MCF 10A (cell line): ENCODE data around the gene ZNF550. TPM values are rescaled to one million over a fixed set of nuclear protein-coding genes. Genes with fewer than 3 reads are reported as not detected.

Experiments used
- BruUV-seq: library from RNA; stranded (reverse); fragments of 400-500 nt; replicated peaks from 2 replicates; lab custom pipeline; 2021; lab: Mats Ljungman, UMichigan
- CTCF ChIA-PET: fragments of 300-600 bp; sonication (Branson Sonifier 250); formaldehyde crosslinking; extraction: SDS; loops from one replicate; lab custom pipeline; 2021; ENCODE audit warnings: antibody characterized with exemption, inconsistent platforms; lab: Yijun Ruan, JAX
- POLR2A ChIA-PET: fragments of 300-600, 350-650 bp; sonication (Branson Sonifier 250); formaldehyde crosslinking; extraction: SDS; loops from one replicate; lab custom pipeline; 2020; ENCODE audit warnings: antibody characterized with exemption, inconsistent platforms; lab: Yijun Ruan, JAX
- DNase-seq: peaks from one replicate; pipeline ENCODE4 v3.0.0-alpha.2; 2018; ENCODE audit not compliant: unreplicated experiment
- H3K27ac Mint-ChIP-seq: one replicate; pipeline ENCODE4 v1.8.0; 2022; ENCODE audit warnings: mild to moderate bottlenecking, low read depth, mixed read lengths; ENCODE audit not compliant: unreplicated experiment
- H3K27me3 Mint-ChIP-seq: one replicate; pipeline ENCODE4 v1.8.0; 2022; ENCODE audit warnings: mixed read lengths; ENCODE audit not compliant: insufficient read depth, unreplicated experiment
- H3K36me3 Mint-ChIP-seq: one replicate; pipeline ENCODE4 v1.8.0; 2022; ENCODE audit warnings: mild to moderate bottlenecking, moderate library complexity, mixed read lengths; ENCODE audit not compliant: insufficient read depth, unreplicated experiment
- H3K4me1 Mint-ChIP-seq: one replicate; pipeline ENCODE4 v1.8.0; 2022; ENCODE audit warnings: mixed read lengths; ENCODE audit not compliant: insufficient read depth, unreplicated experiment
- H3K4me3 Mint-ChIP-seq: one replicate; pipeline ENCODE4 v1.8.0; 2022; ENCODE audit warnings: mild to moderate bottlenecking, moderate library complexity, mixed read lengths; ENCODE audit not compliant: unreplicated experiment
- H3K9me3 Mint-ChIP-seq: one replicate; pipeline ENCODE4 v1.8.0; 2022; ENCODE audit warnings: mixed read lengths; ENCODE audit not compliant: unreplicated experiment
- intact Hi-C: fragments of 100-400 bp; cut with micrococcal nuclease; formaldehyde crosslinking; loops from 2 replicates; pipeline ENCODE4 v1.14.1; 2022
- total RNA-seq: library from RNA; stranded (reverse); gene quantifications from 2 replicates; pipeline ENCODE4 v1.2.3, GENCODE V29; 2022
- TF ChIP-seq, protein P1 (sequence below): fragments of 200-600 bp; IDR thresholded peaks from one replicate; pipeline ENCODE4 v1.8.0; 2022; ENCODE audit warnings: antibody characterized with exemption, mild to moderate bottlenecking; ENCODE audit not compliant: unreplicated experiment

ZNF550 gene
- total RNA-seq, 1 experiment from 2014 or later = 14.3 TPM

GRCh38 chr19:57599377-57599760 is 39.7 kb upstream of the ZNF550 start:
- no peak for DNase-seq
- Mint-ChIP-seq H3K4me1 (peaks cover 8% of the 10 kb centered on the region), H3K27me3 (no peaks in the 10 kb centered on the region), H3K9me3 (peaks cover 23% of the 10 kb centered on the region), H3K4me3 (peak overlapping the region; percentile 79), H3K36me3 (peaks cover 4% of the 10 kb centered on the region), H3K27ac (peak overlapping the region; percentile 71)
- TF ChIP-seq, protein P1, sequence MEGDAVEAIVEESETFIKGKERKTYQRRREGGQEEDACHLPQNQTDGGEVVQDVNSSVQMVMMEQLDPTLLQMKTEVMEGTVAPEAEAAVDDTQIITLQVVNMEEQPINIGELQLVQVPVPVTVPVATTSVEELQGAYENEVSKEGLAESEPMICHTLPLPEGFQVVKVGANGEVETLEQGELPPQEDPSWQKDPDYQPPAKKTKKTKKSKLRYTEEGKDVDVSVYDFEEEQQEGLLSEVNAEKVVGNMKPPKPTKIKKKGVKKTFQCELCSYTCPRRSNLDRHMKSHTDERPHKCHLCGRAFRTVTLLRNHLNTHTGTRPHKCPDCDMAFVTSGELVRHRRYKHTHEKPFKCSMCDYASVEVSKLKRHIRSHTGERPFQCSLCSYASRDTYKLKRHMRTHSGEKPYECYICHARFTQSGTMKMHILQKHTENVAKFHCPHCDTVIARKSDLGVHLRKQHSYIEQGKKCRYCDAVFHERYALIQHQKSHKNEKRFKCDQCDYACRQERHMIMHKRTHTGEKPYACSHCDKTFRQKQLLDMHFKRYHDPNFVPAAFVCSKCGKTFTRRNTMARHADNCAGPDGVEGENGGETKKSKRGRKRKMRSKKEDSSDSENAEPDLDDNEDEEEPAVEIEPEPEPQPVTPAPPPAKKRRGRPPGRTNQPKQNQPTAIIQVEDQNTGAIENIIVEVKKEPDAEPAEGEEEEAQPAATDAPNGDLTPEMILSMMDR = no peak
- ChIA-PET POLR2A (interaction anchor here (0.7 to 2.1 kb wide), 6 partner anchors 20 to 216 kb away, joined by 3 to 9 read pairs (median 4); partner anchors contain the start of genes ZNF416, ZNF551, ZNF552 and ZNF586), CTCF (interaction anchor here (0.6 to 1.0 kb wide), 3 partner anchors 24 to 495 kb away, joined by 3 to 4 read pairs (median 3); no protein-coding TSS in a partner anchor)
- intact Hi-C loops = loop anchor here (2.0 kb wide), 1 partner anchor 21 kb away; the partner anchor contains the start of gene ZNF416
- no TSS peak for BruUV-seq

DNA sequence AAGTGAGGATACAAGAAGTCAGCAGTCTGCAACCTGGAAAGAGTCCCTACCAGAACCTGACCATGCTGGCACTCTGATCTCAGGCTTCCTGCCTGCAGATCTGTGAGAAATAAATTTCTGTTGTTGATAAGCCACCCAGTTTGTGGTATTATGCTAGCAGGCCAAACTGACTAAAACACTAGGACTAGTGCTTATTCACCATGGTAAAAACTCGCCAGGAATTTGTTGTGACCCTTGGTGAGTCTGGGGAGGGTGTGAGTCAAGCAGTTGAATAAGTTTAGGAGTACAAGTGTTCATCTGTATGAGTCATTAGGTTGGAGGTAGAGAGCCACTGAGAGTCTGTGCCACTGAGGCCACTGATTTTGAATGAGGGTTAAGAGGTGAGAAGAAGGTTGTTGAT is 27.9 kb upstream of the ZNF550 start:
- BruUV-seq = no TSS peak
- Mint-ChIP-seq H3K36me3 (no peaks in the 10 kb centered on the region), H3K27ac (no peak overlapping the region), H3K4me1 (no peaks in the 10 kb centered on the region), H3K4me3 (no peak overlapping the region), H3K27me3 (no peaks in the 10 kb centered on the region), H3K9me3 (peaks cover 28% of the 10 kb centered on the region)
- intact Hi-C loops = no loop called here
- ChIA-PET CTCF (no interaction called here), POLR2A (interaction anchor here (0.8 kb wide), 1 partner anchor 169 kb away, joined by 3 read pairs; no protein-coding TSS in a partner anchor)
- peak; percentile 6 for DNase-seq
- TF ChIP-seq, protein P1 = no peak

- no peak within 1 kb of the TSS for H3K27ac Mint-ChIP-seq
- TF ChIP-seq, protein P1 = no peak
- H3K27me3 Mint-ChIP-seq = no peaks in the 10 kb centered on the region
- H3K4me3 Mint-ChIP-seq = no peak within 1 kb of the TSS
- POLR2A ChIA-PET = no interaction called here
- no peak for DNase-seq
- peaks cover 4% of the 10 kb centered on the region for H3K4me1 Mint-ChIP-seq
- no TSS peak for BruUV-seq
- CTCF ChIA-PET = no interaction called here
- intact Hi-C loops = no loop called here
- peaks cover 38% of the 10 kb centered on the region for H3K9me3 Mint-ChIP-seq
- H3K36me3 Mint-ChIP-seq = no peaks in the 10 kb centered on the region
Measured at GRCh38 chr19:57583521-57584416, 24.1 kb upstream of the ZNF550 start, which contains the start of gene ZIK1. ZIK1 (plus strand) TSS chr19:57584145; CDS start chr19:57584357, 212 bp downstream.

GRCh38 chr19:57583104-57583520 is 23.4 kb upstream of the ZNF550 start:
- POLR2A ChIA-PET = interaction anchor here (0.6 to 0.7 kb wide), 2 partner anchors 47 to 181 kb away, joined by 3 read pairs; no protein-coding TSS in a partner anchor
- TF ChIP-seq, protein P1 = no peak
- no TSS peak for BruUV-seq
- peaks cover 34% of the 10 kb centered on the region for H3K9me3 Mint-ChIP-seq
- H3K27me3 Mint-ChIP-seq = no peaks in the 10 kb centered on the region
- H3K27ac Mint-ChIP-seq = no peak overlapping the region
- CTCF ChIA-PET = interaction anchor here (0.6 kb wide), 1 partner anchor 15 kb away, joined by 5 read pairs; no protein-coding TSS in a partner anchor
- DNase-seq = no peak
- no peak overlapping the region for H3K4me3 Mint-ChIP-seq
- H3K36me3 Mint-ChIP-seq = no peaks in the 10 kb centered on the region
- intact Hi-C loops = no loop called here
- H3K4me1 Mint-ChIP-seq = peaks cover 4% of the 10 kb centered on the region
